H1 (cell line): ENCODE results near the gene TM4SF18. TPM values are rescaled to one million over a fixed set of nuclear protein-coding genes. Genes with fewer than 3 reads are reported as not detected.

Source experiments
- CTCF ChIA-PET: fragments of 300-600 bp; sonication (Branson Sonifier 250); formaldehyde crosslinking; loops from one replicate; lab custom pipeline; 2021; ENCODE audit not compliant: partially characterized antibody; lab: Charles Lee
- POLR2A ChIA-PET: fragments of 300-600 bp; sonication (Branson Sonifier 250); formaldehyde crosslinking; loops from one replicate; lab custom pipeline; 2021; ENCODE audit warnings: inconsistent platforms; ENCODE audit not compliant: partially characterized antibody; lab: Charles Lee
- DNase-seq, 2 experiments: peaks; one replicate each; pipeline versions ENCODE4 v3.0.0 to v3.0.0-alpha.2; 2010 to 2022; ENCODE audit warnings: low spot score in 2 of 2, low read depth in 1 of 2, mixed read lengths in 1 of 2
- FAIRE-seq: peaks from 2 replicates; lab custom pipeline; 2011; peaks lifted over from hg19 to GRCh38; lab: Jason Lieb, UNC
- H2AFZ ChIP-seq: 2 replicates; pipeline ENCODE4 v1.8.1; 2012; ENCODE audit warnings: low read length, inconsistent platforms
- H2AK5ac ChIP-seq: 2 replicates; pipeline ENCODE4 v1.6.1; 2013; ENCODE audit warnings: low read depth, low read length
- H2BK120ac ChIP-seq: replicated peaks from 2 replicates; pipeline ENCODE3; 2013; ENCODE audit warnings: low read depth, low read length, inconsistent platforms
- H2BK12ac ChIP-seq: 2 replicates; pipeline ENCODE4 v1.6.1; 2013; ENCODE audit warnings: low read depth, low read length
- H2BK15ac ChIP-seq: 2 replicates; pipeline ENCODE4 v1.6.1; 2013; ENCODE audit warnings: low read length
- H2BK20ac ChIP-seq: 2 replicates; pipeline ENCODE4 v1.6.1; 2013; ENCODE audit warnings: low read length
- H2BK5ac ChIP-seq: 2 replicates; pipeline ENCODE4 v1.6.1; 2013; ENCODE audit warnings: low read depth, low read length
- H3K14ac ChIP-seq: 2 replicates; pipeline ENCODE4 v1.6.1; 2013; ENCODE audit warnings: inconsistent platforms; ENCODE audit not compliant: insufficient read length
- H3K18ac ChIP-seq: 2 replicates; pipeline ENCODE4 v1.6.1; 2013; ENCODE audit warnings: low read length; ENCODE audit errors: extremely low read depth
- H3K23ac ChIP-seq: 2 replicates; pipeline ENCODE4 v1.6.1; 2013; ENCODE audit warnings: inconsistent platforms; ENCODE audit not compliant: insufficient read length
- H3K23me2 ChIP-seq: 2 replicates; pipeline ENCODE4 v1.6.1; 2013; ENCODE audit warnings: low read depth, low read length
- H3K27ac ChIP-seq: 2 replicates; pipeline ENCODE4 v1.6.1; 2011; ENCODE audit warnings: low read depth, low read length, inconsistent platforms
- H3K27me3 ChIP-seq, 4 experiments: replicated peaks in 1 of 4; 1 replicate in 1 of 4; 2 replicates in 3 of 4; pipeline versions ENCODE4 v1.6.1 to v1.8.1; 2011 to 2013; ENCODE audit warnings: low read length in 3 of 4, mild to moderate bottlenecking in 3 of 4, inconsistent platforms in 2 of 4, mixed read lengths in 2 of 4, moderate library complexity in 1 of 4; ENCODE audit not compliant: control insufficient read depth in 3 of 4, insufficient read depth in 3 of 4; ENCODE audit errors: extremely low read depth in 1 of 4
- H3K36me3 ChIP-seq, 4 experiments: 2 replicates each; pipeline versions ENCODE4 v1.6.1 to v1.8.1; 2011 to 2013; ENCODE audit warnings: mild to moderate bottlenecking in 4 of 4, low read length in 3 of 4, moderate library complexity in 2 of 4, control low read depth in 1 of 4, inconsistent platforms in 1 of 4; ENCODE audit not compliant: insufficient read depth in 4 of 4, control insufficient read depth in 2 of 4
- H3K4ac ChIP-seq: replicated peaks from 2 replicates; pipeline ENCODE3; 2013; ENCODE audit warnings: low read length, low read depth, mixed read lengths, inconsistent platforms; ENCODE audit not compliant: insufficient read length
- H3K4me1 ChIP-seq, 4 experiments: replicated peaks in 1 of 4; 1 replicate in 1 of 4; 2 replicates in 3 of 4; pipeline versions ENCODE4 v1.6.1 to v1.8.1; 2011 to 2013; ENCODE audit warnings: low read length in 3 of 4, inconsistent platforms in 2 of 4, mixed read lengths in 1 of 4; ENCODE audit not compliant: insufficient read depth in 4 of 4, control insufficient read depth in 3 of 4
- H3K4me2 ChIP-seq, 2 experiments: 2 replicates each; pipeline versions ENCODE4 v1.6.1 to v1.8.1; 2011 to 2013; ENCODE audit warnings: low read depth in 2 of 2, low read length in 2 of 2, control low read depth in 1 of 2, inconsistent platforms in 1 of 2, mild to moderate bottlenecking in 1 of 2; ENCODE audit not compliant: insufficient read depth in 1 of 2
- H3K4me3 ChIP-seq, 4 experiments: fragments of 200-600, 300-600 bp in 1 of 4; sonication (generic), shearing (Covaris generic), sonication (Bioruptor Twin) in 1 of 4; 2 replicates each; pipeline versions ENCODE4 v1.5.1 to v1.8.1; 2011 to 2016; ENCODE audit warnings: low read length in 4 of 4, low read depth in 3 of 4, control low read depth in 2 of 4, inconsistent platforms in 2 of 4, mild to moderate bottlenecking in 2 of 4, mixed read lengths in 1 of 4, moderate library complexity in 1 of 4; ENCODE audit not compliant: insufficient read depth in 2 of 4; ENCODE audit errors: extremely low read depth in 1 of 4
- H3K56ac ChIP-seq: replicated peaks from 2 replicates; pipeline ENCODE3; 2013; ENCODE audit warnings: low read depth, mild to moderate bottlenecking, mixed read lengths, low read length, inconsistent platforms; ENCODE audit not compliant: insufficient read length
- H3K79me1 ChIP-seq: 2 replicates; pipeline ENCODE4 v1.6.1; 2013; ENCODE audit warnings: low read depth, low read length, control low read depth
- H3K79me2 ChIP-seq, 2 experiments: 2 replicates each; pipeline versions ENCODE4 v1.6.1 to v1.8.1; 2012 to 2013; ENCODE audit warnings: low read length in 2 of 2, mild to moderate bottlenecking in 2 of 2, inconsistent platforms in 1 of 2; ENCODE audit not compliant: insufficient read depth in 2 of 2, control insufficient read depth in 1 of 2
- H3K9ac ChIP-seq, 4 experiments: replicated peaks in 1 of 4; 1 replicate in 1 of 4; 2 replicates in 3 of 4; pipeline versions ENCODE4 v1.6.1 to v1.8.1; 2011 to 2013; ENCODE audit warnings: low read depth in 3 of 4, low read length in 3 of 4, control low read depth in 2 of 4, mild to moderate bottlenecking in 2 of 4, moderate library complexity in 2 of 4, inconsistent platforms in 1 of 4; ENCODE audit errors: extremely low read depth in 1 of 4
- H3K9me3 ChIP-seq, 2 experiments: 2 replicates each; pipeline versions ENCODE4 v1.6.1 to v1.8.1; 2012 to 2013; ENCODE audit warnings: mild to moderate bottlenecking in 2 of 2, moderate library complexity in 2 of 2, control low read depth in 1 of 2, inconsistent platforms in 1 of 2, low read depth in 1 of 2, low read length in 1 of 2, mixed read lengths in 1 of 2; ENCODE audit not compliant: insufficient read depth in 2 of 2
- H4K20me1 ChIP-seq, 2 experiments: replicated peaks in 1 of 2; 2 replicates each; pipeline versions ENCODE3 to v1.8.1; 2011 to 2013; ENCODE audit warnings: inconsistent platforms in 2 of 2, low read length in 2 of 2, mild to moderate bottlenecking in 1 of 2; ENCODE audit not compliant: insufficient read depth in 2 of 2, control insufficient read depth in 1 of 2
- H4K5ac ChIP-seq: 2 replicates; pipeline ENCODE4 v1.6.1; 2013; ENCODE audit warnings: low read length, low read depth, mixed read lengths, inconsistent platforms; ENCODE audit not compliant: insufficient read length
- H4K8ac ChIP-seq: 2 replicates; pipeline ENCODE4 v1.8.0; 2013; ENCODE audit warnings: mild to moderate bottlenecking, moderate library complexity, low read length, inconsistent platforms; ENCODE audit not compliant: insufficient read depth; ENCODE audit errors: extremely low read depth
- H4K91ac ChIP-seq: replicated peaks from 2 replicates; pipeline ENCODE3; 2013; ENCODE audit warnings: low read length, mixed read lengths, inconsistent platforms; ENCODE audit not compliant: insufficient read length
- CBX8 ChIP-seq: fragments of 300-800, 300-1000 bp; sonication (generic); IDR thresholded peaks from 2 replicates; pipeline ENCODE4 v1.7.1; 2016; ENCODE audit warnings: low read depth, low read length, borderline replicate concordance
- KDM4A ChIP-seq: IDR thresholded peaks from one replicate; pipeline ENCODE4 v1.7.1; 2012; ENCODE audit warnings: low read depth, mild to moderate bottlenecking, moderate library complexity, low read length, inconsistent platforms; ENCODE audit not compliant: severe bottlenecking
- SIRT6 ChIP-seq: IDR thresholded peaks from one replicate; pipeline ENCODE4 v1.7.1; 2012; ENCODE audit warnings: low read length, inconsistent platforms
- SRF ChIP-seq: IDR thresholded peaks from 2 replicates; pipeline ENCODE4 v1.6.1; 2011; ENCODE audit warnings: mild to moderate bottlenecking, low read depth, low read length, moderate library complexity
- TEAD4 ChIP-seq: IDR thresholded peaks from 2 replicates; pipeline ENCODE4 v1.6.1; 2012; ENCODE audit warnings: low read depth, low read length, inconsistent platforms, mixed read lengths
- WGBS, 2 experiments: shearing (Covaris generic) in 1 of 2; methylation state at CpG; one replicate each; pipeline versions ENCODE4 v1.1.6 to v1.1.7; 2013 to 2015; ENCODE audit warnings: low lambda C conversion rate in 2 of 2, mixed read lengths in 2 of 2, inconsistent platforms in 1 of 2, low coverage in 1 of 2, missing lambda C conversion rate in 1 of 2; ENCODE audit not compliant: insufficient replicate concordance in 2 of 2, insufficient coverage in 1 of 2, insufficient read length in 1 of 2; ENCODE audit errors: extremely low coverage in 1 of 2, missing lambda C conversion rate in 1 of 2; 5-methylcytosine and 5-hydroxymethylcytosine counted together
- polyA plus RNA-seq, 7 experiments: library from polyadenylated mRNA; depleted of rRNA in 3 of 7; stranded (reverse) in 5 of 7; unstranded in 2 of 7; fragments of >200 nt in 5 of 7; fragments of 200-250 nt in 2 of 7; gene quantifications; 1 replicate in 5 of 7; 2 replicates in 1 of 7; 4 replicates in 1 of 7; pipeline versions ENCODE4 v1.2.1 to v1.2.3, GENCODE V29; 2011 to 2013; ENCODE audit warnings: missing spikeins in 2 of 7, mixed read lengths in 2 of 7
- total RNA-seq: library from RNA; stranded (reverse); fragmentation: NEBNext Ultra II Directional; extraction: Animal tissue kit (Norgen Biotek cat#: 25700); gene quantifications from 2 replicates; pipeline ENCODE4 v1.2.1, GENCODE V29; 2021
- TF ChIP-seq, protein P1 (sequence below): IDR thresholded peaks from 2 replicates; pipeline ENCODE4 v1.6.1; 2012; ENCODE audit warnings: inconsistent platforms

TM4SF18 gene
- total and polyA plus RNA-seq, 2 of the 8 experiments (the other 6 are each of a cell fraction or from before 2014, with no cell fraction given): 2.9 to 13.6 TPM

DNA sequence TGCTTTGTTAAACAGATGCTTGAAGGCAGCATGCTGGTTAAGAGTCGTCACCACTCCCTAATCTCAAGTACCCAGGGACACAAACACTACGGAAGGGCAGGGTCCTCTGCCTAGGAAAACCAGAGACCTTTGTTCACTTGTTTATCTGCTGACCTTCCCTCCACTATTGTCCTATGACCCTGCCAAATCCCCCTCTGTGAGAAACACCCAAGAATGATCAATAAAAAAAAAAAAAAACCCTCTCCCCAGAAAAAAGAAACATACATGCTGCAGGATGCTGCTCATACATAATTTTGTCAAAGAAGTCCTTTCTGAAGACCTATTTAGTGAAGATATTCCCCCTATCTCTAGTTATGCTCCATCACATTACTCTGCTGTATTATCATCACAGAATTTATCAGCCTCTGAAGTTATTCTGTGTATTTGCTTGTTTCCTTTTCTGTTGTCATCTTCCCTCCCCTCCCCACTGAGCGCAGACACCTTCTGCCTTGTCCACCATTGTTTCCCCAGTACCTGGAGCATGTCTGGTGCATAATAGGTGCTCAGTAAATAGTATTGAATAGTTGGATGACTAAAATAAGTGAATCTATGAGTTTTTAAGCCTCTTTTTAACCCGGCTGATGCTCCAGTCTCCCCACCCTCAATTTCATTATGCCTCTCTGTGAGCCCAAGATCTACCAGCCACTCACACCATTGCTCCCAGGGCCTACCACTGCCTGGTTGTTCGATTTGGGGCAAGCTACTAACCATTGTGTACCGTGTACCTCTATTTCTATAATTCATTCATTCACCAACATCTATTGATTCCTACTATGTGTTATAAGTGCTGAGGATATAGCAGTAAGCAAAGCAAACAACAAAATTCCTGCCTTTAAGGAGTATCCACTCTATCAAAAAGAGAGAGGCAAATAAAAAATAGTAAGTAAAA is 48.0 kb upstream of the TM4SF18 start:
- FAIRE-seq: no peak
- ChIA-PET POLR2A (interaction anchor here (0.6 kb wide), 1 partner anchor 303 kb away, joined by 3 read pairs; no protein-coding TSS in a partner anchor), CTCF (interaction anchor here (0.6 to 1.5 kb wide), 3 partner anchors 20 to 86 kb away, joined by 4 read pairs; no protein-coding TSS in a partner anchor)
- Histone ChIP-seq H3K4ac (no peak overlapping the region), H2BK15ac (no peak overlapping the region), H2AFZ (no peak overlapping the region), H3K56ac (no peak overlapping the region), H3K23me2 (no peaks in the 10 kb centered on the region), H3K27me3 (no peaks in the 10 kb centered on the region), H3K23ac (no peak overlapping the region), H3K4me2 (no peak overlapping the region), H3K79me2 (no peaks in the 10 kb centered on the region), H4K20me1 (no peaks in the 10 kb centered on the region), H3K36me3 (no peaks in the 10 kb centered on the region), H4K8ac (no peak overlapping the region), H3K4me3 (no peak overlapping the region), H2BK20ac (no peak overlapping the region), H3K18ac (no peak overlapping the region), H3K9ac (no peak overlapping the region), H2BK12ac (no peak overlapping the region), H2BK5ac (no peak overlapping the region), H4K5ac (no peak overlapping the region), H4K91ac (no peak overlapping the region), H3K79me1 (no peaks in the 10 kb centered on the region), H3K27ac (no peak overlapping the region), H3K9me3 (peaks cover 0 to 6% of the 10 kb centered on the region in 2 experiments; a peak in 1 of 4 replicates), H3K14ac (no peak overlapping the region), H2AK5ac (no peak overlapping the region), H3K4me1 (peaks cover 0 to 5% (median 3%) of the 10 kb centered on the region in 4 experiments; a peak in 5 of 7 replicates), H2BK120ac (no peak overlapping the region)
- TF ChIP-seq TEAD4 (no peak), SIRT6 (no peak), KDM4A (no peak), CBX8 (no peak), SRF (no peak)
- TF ChIP-seq, protein P1, sequence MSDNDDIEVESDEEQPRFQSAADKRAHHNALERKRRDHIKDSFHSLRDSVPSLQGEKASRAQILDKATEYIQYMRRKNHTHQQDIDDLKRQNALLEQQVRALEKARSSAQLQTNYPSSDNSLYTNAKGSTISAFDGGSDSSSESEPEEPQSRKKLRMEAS: no peak
- DNase-seq: no peak
- 82% methylated on average over 6 of the region's 6 CpGs; no CpG with 5 or more reads in 1 of the 2 experiments for WGBS, 2 experiments
